Heart left ventricle (tissue), 13 donors: ENCODE measurements around the gene SETD6.

Experiments
- CTCF ChIP-seq, 12 donors: fragments of 200-600 bp; sonication (generic) in 4 of 12; IDR thresholded peaks; one replicate each; pipeline versions ENCODE4 v1.5.0 to v1.8.0; 2018 to 2022; ENCODE audit warnings: antibody characterized with exemption in 12 of 12, mild to moderate bottlenecking in 5 of 12
- POLR2A ChIP-seq, 2 donors: fragments of 450-650 bp; IDR thresholded peaks; one replicate each; pipeline ENCODE4 v1.6.1; 2017; ENCODE audit warnings: antibody characterized with exemption in 2 of 2, mild to moderate bottlenecking in 2 of 2, moderate library complexity in 2 of 2
- donor health status: ischemic (EF 13 %, LVEDD 7.1; RV severe dilation, severe dysfunction).
- donor health status: DM: no; HTN: yes; CAD: no.
- donor health status: DM: no; HTN: no; CAD: no.
- donor health status: ischemic (EF 25% LVEDD 6.9; RV normal size, moderate dysfunction).
- donor health status: ischemic (EF 25% LVEDD 5.7; RV mildly dilated, moderate dysfunction).
- donor health status: ischemic (EF 35%, LVEDD 5.7; RV mildly dilated, moderate dysfunction).
- donor health status: nonischemic (EF 11% LVEDD 7.7; RV severe dilation, severe dysfunction).
- donor health status: DM: yes; HTN: yes; CAD: no.
- donor health status: PGD.
- donor health status: ischemic (EF 29% LVEDD 5.4; RV normal size, mild dysfunction).
- donor health status: nonischemic (EF 23%, LVEDD 6.1; RV moderate dilation, normal function).

DNA sequence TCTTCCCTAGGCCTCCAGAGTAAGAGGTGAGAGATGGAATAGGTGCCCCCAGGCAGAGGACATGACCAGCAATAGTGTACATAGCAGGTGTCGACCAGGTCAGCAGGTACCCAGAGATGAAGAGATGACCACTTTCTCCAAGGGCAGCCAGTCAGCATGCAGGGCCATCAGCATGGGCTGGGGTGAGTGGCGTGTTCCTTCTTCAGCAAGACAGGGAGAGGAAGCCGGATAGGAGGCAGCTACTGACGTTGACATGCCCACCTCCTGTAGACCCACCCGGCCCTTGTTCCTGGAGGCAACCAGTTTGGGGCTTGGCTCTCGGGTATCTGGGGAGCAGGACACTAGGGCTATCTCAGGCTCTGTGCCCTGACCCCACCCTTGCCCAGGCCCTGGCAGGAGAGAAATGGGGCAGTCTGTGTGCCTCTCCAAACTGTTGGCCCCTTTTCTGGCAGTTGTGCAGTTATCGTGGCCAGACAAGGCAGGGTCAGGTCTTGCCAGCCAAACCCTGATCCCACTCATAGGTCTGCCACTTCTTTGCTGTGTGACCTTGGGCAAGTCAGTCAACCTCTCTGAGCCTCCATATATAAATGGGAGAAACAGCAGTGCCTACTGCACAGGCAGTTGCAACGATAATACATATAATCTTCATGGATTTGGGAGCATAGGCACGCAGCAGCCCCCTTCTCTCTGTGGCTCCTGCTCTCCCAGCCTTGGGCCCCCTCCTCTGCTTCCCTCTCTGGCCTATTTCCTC is 16.8 kb upstream of the SETD6 start:
- no peak for TF ChIP-seq POLR2A (IDR thresholded peaks at IDR 0.05)
- no peak for TF ChIP-seq CTCF (IDR thresholded peaks at IDR 0.05)
